Measurements from ENCODE around the gene NAA25.

Gene NAA25

GRCh38 chr12:111980598-111980997 is 128.0 kb downstream of the NAA25 start:
- Histone ChIP-seq H3K36me3 (ENCODE audit: insufficient read depth, low read length) (no peaks in the 10 kb centered on the region), H3K27ac (ENCODE audit: low read length) (no peak overlapping the region), H3K4me1 (ENCODE audit: insufficient read depth, low read length) (no peaks in the 10 kb centered on the region), H3K4me2 (ENCODE audit: insufficient read depth, low read length) (no peak overlapping the region), H3K79me2 (ENCODE audit: insufficient read depth, low read length) (no peaks in the 10 kb centered on the region), H3K27me3 (ENCODE audit: insufficient read depth, low read length, poor library complexity) (no peaks in the 10 kb centered on the region), H4K20me1 (ENCODE audit: insufficient read depth, low read length) (no peaks in the 10 kb centered on the region), H2AFZ (ENCODE audit: low read depth, low read length) (no peak overlapping the region), H3K9ac (ENCODE audit: low read depth, low read length) (no peak overlapping the region), H3K9me3 (ENCODE audit: insufficient read depth, low read length, severe bottlenecking) (no peaks in the 10 kb centered on the region), H3K4me3 (ENCODE audit: low read depth in 1 of 2, low read length in 2 of 2) (no peak overlapping the region)
- TF ChIP-seq EZH2 (IDR thresholded peaks at IDR 0.05; ENCODE audit: borderline replicate concordance, low read depth, low read length, severe bottlenecking) (no peak), CTCF (IDR thresholded peaks at IDR 0.05; ENCODE audit: borderline replicate concordance, extremely low read depth, low read length, poor library complexity, severe bottlenecking) (no peak)
- no peak for ATAC-seq (ENCODE audit: insufficient read depth, low read depth)
- DNase-seq = no peak

- Histone ChIP-seq H3K4me1 (ENCODE audit: insufficient read depth, low read length) (no peaks in the 10 kb centered on the region), H3K36me3 (ENCODE audit: insufficient read depth, low read length) (no peaks in the 10 kb centered on the region), H3K4me2 (ENCODE audit: insufficient read depth, low read length) (no peak overlapping the region), H3K79me2 (ENCODE audit: insufficient read depth, low read length) (no peaks in the 10 kb centered on the region), H3K27me3 (ENCODE audit: insufficient read depth, low read length, poor library complexity) (no peaks in the 10 kb centered on the region), H3K4me3 (ENCODE audit: low read depth in 1 of 2, low read length in 2 of 2) (no peak overlapping the region), H4K20me1 (ENCODE audit: insufficient read depth, low read length) (no peaks in the 10 kb centered on the region), H3K9me3 (ENCODE audit: insufficient read depth, low read length, severe bottlenecking) (no peaks in the 10 kb centered on the region), H3K9ac (ENCODE audit: low read depth, low read length) (no peak overlapping the region), H3K27ac (ENCODE audit: low read length) (no peak overlapping the region), H2AFZ (ENCODE audit: low read depth, low read length) (no peak overlapping the region)
- TF ChIP-seq CTCF (IDR thresholded peaks at IDR 0.05; ENCODE audit: borderline replicate concordance, extremely low read depth, low read length, poor library complexity, severe bottlenecking) (no peak), EZH2 (IDR thresholded peaks at IDR 0.05; ENCODE audit: borderline replicate concordance, low read depth, low read length, severe bottlenecking) (no peak)
- ATAC-seq (ENCODE audit: insufficient read depth, low read depth) (no peak), DNase-seq (no peak)
These were observed 130.0 kb downstream of the NAA25 start for GRCh38 chr12:111978545-111978944.

GRCh38 chr12:111976860-111977259 is 131.7 kb downstream of the NAA25 start:
- TF ChIP-seq EZH2 (IDR thresholded peaks at IDR 0.05; ENCODE audit: borderline replicate concordance, low read depth, low read length, severe bottlenecking) (no peak), CTCF (IDR thresholded peaks at IDR 0.05; ENCODE audit: borderline replicate concordance, extremely low read depth, low read length, poor library complexity, severe bottlenecking) (no peak)
- no peak for ATAC-seq (ENCODE audit: insufficient read depth, low read depth)
- Histone ChIP-seq H3K9ac (ENCODE audit: low read depth, low read length) (no peak overlapping the region), H3K4me3 (ENCODE audit: low read depth in 1 of 2, low read length in 2 of 2) (no peak overlapping the region), H3K9me3 (ENCODE audit: insufficient read depth, low read length, severe bottlenecking) (no peaks in the 10 kb centered on the region), H3K4me2 (ENCODE audit: insufficient read depth, low read length) (no peak overlapping the region), H3K27me3 (ENCODE audit: insufficient read depth, low read length, poor library complexity) (no peaks in the 10 kb centered on the region), H3K36me3 (ENCODE audit: insufficient read depth, low read length) (no peaks in the 10 kb centered on the region), H3K79me2 (ENCODE audit: insufficient read depth, low read length) (no peaks in the 10 kb centered on the region), H2AFZ (ENCODE audit: low read depth, low read length) (no peak overlapping the region), H4K20me1 (ENCODE audit: insufficient read depth, low read length) (no peaks in the 10 kb centered on the region), H3K4me1 (ENCODE audit: insufficient read depth, low read length) (no peaks in the 10 kb centered on the region), H3K27ac (ENCODE audit: low read length) (no peak overlapping the region)
- no peak for DNase-seq

Measured in DND-41 (cell line).